Measurements from ENCODE around the gene PGPEP1.

GRCh38 chr19:18345296-18345695 lies 4.9 kb downstream of the PGPEP1 start:
- TF ChIP-seq POLR2A (IDR thresholded peaks at IDR 0.05) (no peak), CTCF (IDR thresholded peaks at IDR 0.05) (no peak)

Measured in vagina (tissue), 2 donors.